GM19025 (cell line): ENCODE results near the gene GNAT2.

Source experiments
- ATAC-seq: cut with Tn5 transposase; IDR thresholded peaks from one replicate; pipeline ENCODE4 v1.9.1; 2021; ENCODE audit warnings: mild to moderate bottlenecking, low read depth, moderate library complexity; ENCODE audit not compliant: unreplicated experiment

Gene GNAT2

GRCh38 chr1:109615879-109616278 is 3.5 kb downstream of the GNAT2 start:
- ATAC-seq = no peak

- no peak for ATAC-seq
Measured at GRCh38 chr1:109613361-109614147, 5.9 kb downstream of the GNAT2 start.

GRCh38 chr1:109611308-109611990 is 8.0 kb downstream of the GNAT2 start:
- ATAC-seq = no peak

GRCh38 chr1:109610609-109611307 is 8.7 kb downstream of the GNAT2 start:
- no peak for ATAC-seq

- ATAC-seq = no peak
Measured at GRCh38 chr1:109609881-109610280, 9.5 kb downstream of the GNAT2 start.

- no peak for ATAC-seq
Measured at GRCh38 chr1:109605381-109605780, 14.0 kb downstream of the GNAT2 start.

GRCh38 chr1:109603229-109603628 is 16.2 kb downstream of the GNAT2 start:
- no peak for ATAC-seq

- no peak for ATAC-seq
Measured at GRCh38 chr1:109598655-109599054, 20.8 kb downstream of the GNAT2 start.

- ATAC-seq = no peak
Measured at GRCh38 chr1:109598156-109598555, 21.3 kb downstream of the GNAT2 start.

GRCh38 chr1:109595531-109595930 is 23.9 kb downstream of the GNAT2 start:
- no peak for ATAC-seq

GRCh38 chr1:109592916-109593315 is 26.5 kb downstream of the GNAT2 start:
- ATAC-seq = no peak

- ATAC-seq = no peak
Measured at GRCh38 chr1:109589679-109590078, 29.7 kb downstream of the GNAT2 start.

- no peak for ATAC-seq
Measured at GRCh38 chr1:109589177-109589576, 30.2 kb downstream of the GNAT2 start.

- ATAC-seq = no peak
Measured at GRCh38 chr1:109586055-109586454, 33.4 kb downstream of the GNAT2 start.

GRCh38 chr1:109584766-109585165 is 34.6 kb downstream of the GNAT2 start:
- no peak for ATAC-seq

- no peak for ATAC-seq
Measured at GRCh38 chr1:109582021-109582420, 37.4 kb downstream of the GNAT2 start.

- ATAC-seq = no peak
Measured at GRCh38 chr1:109579491-109579890, 39.9 kb downstream of the GNAT2 start.

- no peak for ATAC-seq
Measured at GRCh38 chr1:109578947-109579443, 40.4 kb downstream of the GNAT2 start.

GRCh38 chr1:109573785-109574184 is 45.6 kb downstream of the GNAT2 start:
- no peak for ATAC-seq

GRCh38 chr1:109570414-109570813 is 49.0 kb downstream of the GNAT2 start:
- no peak for ATAC-seq

GRCh38 chr1:109569323-109569722 is 50.1 kb downstream of the GNAT2 start:
- ATAC-seq = no peak
